Measurements from ENCODE around the gene SSR3. TPM values are rescaled to one million over a fixed set of nuclear protein-coding genes. Genes with fewer than 3 reads are reported as not detected.
A peak's percentile ranks its signal among the peaks of the same experiment; 100 is the strongest.
"Not testable (repeated sequence)": the region's sequence is repeated elsewhere in the genome, so short reads cannot be mapped to it uniquely, and the experiment has no call there.

Gene SSR3
- total RNA-seq, 1 donor from 2014 or later: 223 TPM

GRCh38 chr3:156577736-156578135 lies 22.8 kb upstream of the SSR3 start:
- no peak for ATAC-seq
- DNase-seq: no peak

GRCh38 chr3:156576651-156577348 lies 21.9 kb upstream of the SSR3 start:
- ATAC-seq: peak; percentile 32

More at GRCh38 chr3:156577736-156578135, 22.8 kb upstream of the SSR3 start:
- intact Hi-C loops (cut with micrococcal nuclease): no loop called here

GRCh38 chr3:156576051-156576450 lies 21.1 kb upstream of the SSR3 start:
- DNase-seq: no peak
- no peak for ATAC-seq
- intact Hi-C loops (cut with micrococcal nuclease): no loop called here

More at GRCh38 chr3:156576651-156577348, 21.9 kb upstream of the SSR3 start:
- intact Hi-C loops (cut with micrococcal nuclease): no loop called here
- DNase-seq: no peak

GRCh38 chr3:156575641-156576040 lies 20.7 kb upstream of the SSR3 start:
- DNase-seq: no peak
- ATAC-seq: no peak
- intact Hi-C loops (cut with micrococcal nuclease): no loop called here

GRCh38 chr3:156569881-156570280 lies 15.0 kb upstream of the SSR3 start:
- intact Hi-C loops (cut with micrococcal nuclease): not testable (repeated sequence)

GRCh38 chr3:156569016-156569415 lies 14.1 kb upstream of the SSR3 start:
- intact Hi-C loops (cut with micrococcal nuclease); ATAC-seq; DNase-seq: not testable (repeated sequence)

More at GRCh38 chr3:156569881-156570280, 15.0 kb upstream of the SSR3 start:
- not testable (repeated sequence) for DNase-seq, ATAC-seq

- no peak for ATAC-seq
- intact Hi-C loops (cut with micrococcal nuclease): no loop called here
- no peak for DNase-seq
Observed at GRCh38 chr3:156563900-156564682, 9.2 kb upstream of the SSR3 start.

GRCh38 chr3:156562486-156562885 lies 7.6 kb upstream of the SSR3 start:
- ATAC-seq; intact Hi-C loops (cut with micrococcal nuclease): not testable (repeated sequence)

GRCh38 chr3:156561533-156561932 lies 6.6 kb upstream of the SSR3 start:
- DNase-seq: no peak
- no peak for ATAC-seq
- intact Hi-C loops (cut with micrococcal nuclease): no loop called here

More at GRCh38 chr3:156562486-156562885, 7.6 kb upstream of the SSR3 start:
- not testable (repeated sequence) for DNase-seq

GRCh38 chr3:156559321-156559720 lies 4.4 kb upstream of the SSR3 start:
- DNase-seq (no peak), ATAC-seq (no peak)
- intact Hi-C loops (cut with micrococcal nuclease): loop anchor here (10.0 kb wide), 1 partner anchor 265 kb away; the partner anchor contains the start of gene LEKR1

GRCh38 chr3:156558389-156558788 lies 3.5 kb upstream of the SSR3 start:
- peak; percentile 47 for ATAC-seq
- intact Hi-C loops (cut with micrococcal nuclease): loop anchor here (10.0 kb wide), 1 partner anchor 266 kb away; the partner anchor contains the start of gene LEKR1
- no peak for DNase-seq

- intact Hi-C loops (cut with micrococcal nuclease): loop anchor here (5.0 to 10.0 kb wide), 2 partner anchors 270 to 533 kb away; partner anchors contain the start of gene LEKR1
- no peak for ATAC-seq
- DNase-seq: no peak
Observed at GRCh38 chr3:156554515-156554841, 439 bp downstream of the SSR3 start.

- peak; percentile 5 for ATAC-seq
- intact Hi-C loops (cut with micrococcal nuclease): loop anchor here (5.0 to 10.0 kb wide), 2 partner anchors 271 to 533 kb away; partner anchors contain the start of gene LEKR1
- DNase-seq: no peak
Observed at GRCh38 chr3:156553705-156554356, 1.1 kb downstream of the SSR3 start.

- ATAC-seq (no peak), DNase-seq (no peak)
- intact Hi-C loops (cut with micrococcal nuclease): loop anchor here (5.0 to 10.0 kb wide), 2 partner anchors 272 to 534 kb away; partner anchors contain the start of gene LEKR1
Observed at GRCh38 chr3:156552973-156553372, 1.9 kb downstream of the SSR3 start.

- intact Hi-C loops (cut with micrococcal nuclease): loop anchor here (5.0 to 10.0 kb wide), 2 partner anchors 273 to 536 kb away; partner anchors contain the start of gene LEKR1
- DNase-seq (no peak), ATAC-seq (no peak)
Observed at GRCh38 chr3:156551746-156552145, 3.2 kb downstream of the SSR3 start.

- intact Hi-C loops (cut with micrococcal nuclease): loop anchor here (5.0 to 10.0 kb wide), 2 partner anchors 274 to 536 kb away; partner anchors contain the start of gene LEKR1
- no peak for ATAC-seq
- DNase-seq: no peak
Observed at GRCh38 chr3:156551261-156551660, 3.7 kb downstream of the SSR3 start.

- ATAC-seq: no peak
- DNase-seq: no peak
- intact Hi-C loops (cut with micrococcal nuclease): loop anchor here (5.0 kb wide), 1 partner anchor 123 kb away; the partner anchor contains the start of gene TIPARP
Observed at GRCh38 chr3:156548902-156549301, 6.0 kb downstream of the SSR3 start.

- ATAC-seq (peak; percentile 70), DNase-seq (no peak)
- intact Hi-C loops (cut with micrococcal nuclease): loop anchor here (5.0 kb wide), 1 partner anchor 124 kb away; the partner anchor contains the start of gene TIPARP
Observed at GRCh38 chr3:156548041-156548687, 6.8 kb downstream of the SSR3 start.

- intact Hi-C loops (cut with micrococcal nuclease): loop anchor here (5.0 kb wide), 1 partner anchor 125 kb away; the partner anchor contains the start of gene TIPARP
- no peak for DNase-seq
- ATAC-seq: peak; percentile 81
Observed at GRCh38 chr3:156547637-156548036, 7.3 kb downstream of the SSR3 start.

All from left ventricle myocardium superior (tissue), 1 donor.